ENCODE measurements around the gene ZSCAN5A.
"Not testable (repeated sequence)": the region's sequence is repeated elsewhere in the genome, so short reads cannot be mapped to it uniquely, and the experiment has no call there.

Gene ZSCAN5A

GRCh38 chr19:56197646-56198045 lies 117.0 kb downstream of the ZSCAN5A start, which contains the start of gene ZSCAN5B:
Gene ZSCAN5B, minus strand, starts transcription at chr19:56197783. Its CDS starts 4,731 bp downstream, at chr19:56193052.
- not testable (repeated sequence) for FAIRE-seq

- no peak for FAIRE-seq
These were observed 120.5 kb downstream of the ZSCAN5A start for GRCh38 chr19:56193981-56194640.

DNA sequence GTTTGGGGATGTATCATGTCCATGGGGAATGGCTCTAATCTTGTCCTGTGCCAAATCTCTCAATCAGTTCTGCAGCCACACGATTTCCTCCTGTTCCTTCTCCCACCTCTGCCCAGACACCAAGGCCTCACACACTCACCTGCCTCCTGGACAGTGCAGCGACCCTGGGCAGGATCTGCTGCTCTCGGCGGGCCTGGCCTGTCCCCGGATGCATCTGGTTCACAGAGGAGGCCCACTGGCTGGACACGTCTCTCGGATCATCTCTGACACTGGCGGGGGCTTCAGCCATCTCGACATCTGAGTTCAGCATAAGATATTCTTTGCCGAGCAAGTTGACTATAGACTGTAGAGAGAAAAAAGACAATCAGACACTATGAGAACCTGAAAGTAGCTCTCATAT lies 122.9 kb downstream of the ZSCAN5A start:
- FAIRE-seq = no peak

- no peak for FAIRE-seq
These were observed 123.5 kb downstream of the ZSCAN5A start for GRCh38 chr19:56191115-56191514.

- FAIRE-seq = no peak
These were observed 124.9 kb downstream of the ZSCAN5A start for GRCh38 chr19:56189785-56190184.

- FAIRE-seq = no peak
These were observed 136.9 kb downstream of the ZSCAN5A start for GRCh38 chr19:56177564-56178243.

- no peak for FAIRE-seq
These were observed 137.8 kb downstream of the ZSCAN5A start for GRCh38 chr19:56176881-56177280.

DNA sequence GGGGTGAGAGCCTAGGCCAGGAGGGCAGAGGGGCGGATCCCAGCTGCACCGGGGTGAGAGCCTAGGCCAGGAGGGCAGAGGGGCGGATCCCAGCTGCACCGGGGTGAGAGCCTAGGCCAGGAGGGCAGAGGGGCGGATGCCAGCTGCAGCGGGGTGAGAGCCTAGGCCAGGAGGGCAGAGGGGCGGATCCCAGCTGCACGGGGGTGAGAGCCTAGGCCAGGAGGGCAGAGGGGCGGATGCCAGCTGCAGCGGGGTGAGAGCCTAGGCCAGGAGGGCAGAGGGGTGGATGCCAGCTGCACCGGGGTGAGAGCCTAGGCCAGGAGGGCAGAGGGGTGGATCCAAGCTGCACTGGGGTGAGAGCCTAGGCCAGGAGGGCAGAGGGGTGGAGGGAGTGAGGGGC lies 138.3 kb downstream of the ZSCAN5A start:
- not testable (repeated sequence) for FAIRE-seq

GRCh38 chr19:56175861-56176307 lies 138.8 kb downstream of the ZSCAN5A start, which contains the start of gene GALP:
Gene GALP, plus strand, starts transcription at chr19:56176008. Its CDS starts 1,101 bp downstream, at chr19:56177109.
- FAIRE-seq = not testable (repeated sequence)

DNA sequence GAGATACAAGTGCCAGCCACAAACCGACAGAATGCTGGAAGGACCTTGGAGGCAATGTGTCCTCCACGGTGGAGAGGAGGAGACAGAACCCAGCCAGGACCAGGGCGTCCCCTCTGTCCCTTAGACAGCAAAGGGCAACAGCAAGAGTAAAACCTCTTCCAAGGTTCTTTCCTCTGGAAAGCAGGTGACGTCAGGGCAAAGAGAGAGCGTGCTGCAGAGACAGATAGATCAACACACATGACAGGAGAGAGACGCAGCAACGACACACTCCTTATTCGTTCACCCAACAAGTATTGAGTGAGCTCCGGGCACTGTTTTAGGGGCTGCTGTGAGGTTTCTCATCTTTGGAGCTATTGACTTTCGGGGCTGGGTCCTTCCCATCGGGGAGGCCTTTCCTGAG lies 140.1 kb downstream of the ZSCAN5A start:
- FAIRE-seq = no peak

DNA sequence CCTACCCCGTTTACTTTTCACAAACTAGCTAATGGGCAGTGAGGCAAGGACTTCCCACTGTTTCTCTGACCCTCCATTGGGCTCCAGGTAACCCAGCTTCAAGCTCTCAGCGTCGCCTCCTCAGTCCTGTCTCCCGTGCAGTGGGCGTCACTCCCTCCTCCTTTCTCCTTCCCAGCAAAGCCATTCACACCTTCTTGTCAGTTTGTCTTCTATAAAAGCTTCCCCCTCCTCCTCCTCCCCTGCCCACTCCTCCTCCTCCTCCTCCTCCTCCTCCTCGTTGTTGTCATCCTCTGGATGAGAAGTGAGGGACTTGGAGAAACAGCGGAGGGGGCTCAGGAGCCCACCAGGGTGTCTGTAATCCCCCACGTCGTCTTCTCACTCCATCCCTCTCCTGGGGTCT lies 140.6 kb downstream of the ZSCAN5A start:
- no peak for FAIRE-seq

All from G401.6 (cell line).